Choroid plexus epithelial cell (primary cell): Measurements from ENCODE around the gene HMG20A.

ENCODE experiments used
- DNase-seq: peaks from one replicate; pipeline ENCODE4 v3.0.0-alpha.2; 2010; ENCODE audit warnings: low read depth
- H3K4me3 ChIP-seq: 2 replicates; pipeline ENCODE4 v1.5.1; 2011; ENCODE audit warnings: low read depth, mild to moderate bottlenecking, control low read depth, low read length, moderate library complexity
- CTCF ChIP-seq: conservative IDR thresholded peaks from 2 replicates; pipeline ENCODE4 v1.5.1; 2011; ENCODE audit warnings: low read depth, mild to moderate bottlenecking, control low read depth, inconsistent platforms, low read length, moderate library complexity

Gene HMG20A

GRCh38 chr15:77414789-77415442 is 5.8 kb upstream of the HMG20A start:
- no peak overlapping the region for H3K4me3 ChIP-seq
- DNase-seq: no peak
- no peak for TF ChIP-seq CTCF

- H3K4me3 ChIP-seq: no peak overlapping the region
- no peak for TF ChIP-seq CTCF
- DNase-seq: no peak
Measured at GRCh38 chr15:77415450-77416147, 5.1 kb upstream of the HMG20A start.

- TF ChIP-seq CTCF: no peak
- peak; percentile 40 for DNase-seq
Measured at GRCh38 chr15:77416148-77416455, 4.6 kb upstream of the HMG20A start.

GRCh38 chr15:77416954-77417353 is 3.7 kb upstream of the HMG20A start:
- no peak for DNase-seq
- no peak overlapping the region for H3K4me3 ChIP-seq
- TF ChIP-seq CTCF: no peak

More at GRCh38 chr15:77416148-77416455, 4.6 kb upstream of the HMG20A start:
- H3K4me3 ChIP-seq: no peak overlapping the region

- DNase-seq: peak; percentile 27
- TF ChIP-seq CTCF: no peak
- H3K4me3 ChIP-seq: no peak overlapping the region
Measured at GRCh38 chr15:77417602-77418001, 3.1 kb upstream of the HMG20A start.

- DNase-seq: peak; percentile 26
- no peak for TF ChIP-seq CTCF
Measured at GRCh38 chr15:77418391-77418965, 2.2 kb upstream of the HMG20A start.

More at GRCh38 chr15:77418391-77418965, 2.2 kb upstream of the HMG20A start:
- H3K4me3 ChIP-seq: peak overlapping the region; percentile 87
